Endothelial cell of umbilical vein (primary cell): Measurements from ENCODE around the gene PDHX. TPM values are rescaled to one million over a fixed set of nuclear protein-coding genes. Genes with fewer than 3 reads are reported as not detected.
A peak's percentile ranks its signal among the peaks of the same experiment; 100 is the strongest.

Experiments used
- BruUV-seq: library from RNA; stranded (reverse); fragments of 400-500 nt; replicated peaks from 2 replicates; lab custom pipeline; 2021; lab: Mats Ljungman, UMichigan
- CTCF ChIA-PET: fragments of 300-600, 350-600 bp; sonication (Branson Sonifier 250); formaldehyde crosslinking; loops from one replicate; lab custom pipeline; 2021; ENCODE audit warnings: antibody characterized with exemption, inconsistent platforms; lab: Charles Lee
- POLR2A ChIA-PET: fragments of 300-600, 350-600 bp; sonication (Branson Sonifier 250); formaldehyde crosslinking; loops from one replicate; lab custom pipeline; 2021; ENCODE audit warnings: antibody characterized with exemption, inconsistent platforms; lab: Charles Lee
- DNase-seq: peaks from one replicate; pipeline ENCODE4 v3.0.0-alpha.2; 2011; ENCODE audit warnings: low read depth, low spot score
- FAIRE-seq: peaks from 2 replicates; lab custom pipeline; 2011; peaks lifted over from hg19 to GRCh38; lab: Jason Lieb, UNC
- H2AFZ ChIP-seq: 2 replicates; pipeline ENCODE4 v1.6.0; 2012; ENCODE audit warnings: low read depth, low read length, control low read depth, inconsistent platforms
- H3K27ac ChIP-seq: 2 replicates; pipeline ENCODE4 v1.5.1; 2011; ENCODE audit warnings: low read depth, mild to moderate bottlenecking, control low read depth, low read length, moderate library complexity; ENCODE audit not compliant: insufficient read depth
- H3K27me3 ChIP-seq, 2 experiments: 2 replicates each; pipeline versions ENCODE4 v1.6.0 to v1.6.1; 2011; ENCODE audit warnings: low read length in 2 of 2, mixed read lengths in 1 of 2; ENCODE audit not compliant: control insufficient read depth in 2 of 2, insufficient read depth in 2 of 2
- H3K36me3 ChIP-seq, 2 experiments: 2 replicates in 1 of 2; 3 replicates in 1 of 2; pipeline ENCODE4 v1.5.1; 2011; ENCODE audit warnings: low read length in 2 of 2, mild to moderate bottlenecking in 1 of 2, moderate library complexity in 1 of 2; ENCODE audit not compliant: control insufficient read depth in 2 of 2, insufficient read depth in 2 of 2; ENCODE audit errors: extremely low read depth in 1 of 2
- H3K4me1 ChIP-seq: 3 replicates; pipeline ENCODE4 v1.5.1; 2011; ENCODE audit warnings: mild to moderate bottlenecking, low read length; ENCODE audit not compliant: control insufficient read depth, insufficient read depth; ENCODE audit errors: extremely low read depth
- H3K4me2 ChIP-seq: 2 replicates; pipeline ENCODE4 v1.6.1; 2011; ENCODE audit warnings: low read length, control low read depth, mixed read lengths; ENCODE audit not compliant: insufficient read depth
- H3K4me3 ChIP-seq, 3 experiments: fragments of 200-600 bp in 1 of 3; sonication (generic), shearing (Covaris generic) in 1 of 3; replicated peaks in 1 of 3; 2 replicates each; pipeline ENCODE4 v1.5.1; 2011 to 2016; ENCODE audit warnings: control low read depth in 3 of 3, low read length in 3 of 3, mild to moderate bottlenecking in 2 of 3, inconsistent platforms in 1 of 3, low read depth in 1 of 3, moderate library complexity in 1 of 3; ENCODE audit not compliant: insufficient read depth in 1 of 3
- H3K79me2 ChIP-seq: 2 replicates; pipeline ENCODE4 v1.6.0; 2012; ENCODE audit warnings: low read length, inconsistent platforms; ENCODE audit not compliant: control insufficient read depth, insufficient read depth
- H3K9ac ChIP-seq: replicated peaks from 2 replicates; pipeline ENCODE3; 2011; ENCODE audit warnings: low read length, control low read depth; ENCODE audit not compliant: insufficient read depth; ENCODE audit errors: extremely low read depth
- H3K9me1 ChIP-seq: replicated peaks from 3 replicates; pipeline ENCODE4 v1.6.0; 2011; ENCODE audit warnings: mild to moderate bottlenecking, low read length; ENCODE audit not compliant: control insufficient read depth, insufficient read depth; ENCODE audit errors: extremely low read depth
- H3K9me3 ChIP-seq: replicated peaks from 2 replicates; pipeline ENCODE4 v1.5.1; 2012; ENCODE audit warnings: low read length, inconsistent platforms; ENCODE audit not compliant: control insufficient read depth, insufficient read depth
- H4K20me1 ChIP-seq: replicated peaks from 2 replicates; pipeline ENCODE3; 2011; ENCODE audit warnings: mild to moderate bottlenecking, low read length; ENCODE audit not compliant: control insufficient read depth, insufficient read depth; ENCODE audit errors: extremely low read depth
- CTCF ChIP-seq, 2 donors: IDR thresholded peaks; 1 replicate in 1 of 2; 2 replicates in 1 of 2; pipeline ENCODE4 v1.5.1; 2011; ENCODE audit warnings: low read length in 2 of 2, mild to moderate bottlenecking in 2 of 2, moderate library complexity in 2 of 2, control low read depth in 1 of 2, inconsistent platforms in 1 of 2, low read depth in 1 of 2; ENCODE audit not compliant: insufficient read depth in 1 of 2; ENCODE audit errors: extremely low read depth in 1 of 2
- FOS ChIP-seq: IDR thresholded peaks from 2 replicates; pipeline ENCODE4 v1.6.1; 2011; ENCODE audit warnings: mild to moderate bottlenecking, low read length, moderate library complexity, borderline replicate concordance; ENCODE audit not compliant: insufficient read depth
- JUN ChIP-seq: IDR thresholded peaks from 2 replicates; pipeline ENCODE4 v1.6.1; 2011; ENCODE audit warnings: borderline replicate concordance, low read depth; ENCODE audit not compliant: insufficient read length, insufficient read depth
- MYC ChIP-seq: IDR thresholded peaks from one replicate; pipeline ENCODE4 v1.6.1; 2011; ENCODE audit warnings: mild to moderate bottlenecking, low read depth, low read length
- POLR2A ChIP-seq: IDR thresholded peaks from 2 replicates; pipeline ENCODE4 v1.6.1; 2012; ENCODE audit warnings: low read depth, mild to moderate bottlenecking, control low read depth, low read length
- POLR2AphosphoS5 ChIP-seq: IDR thresholded peaks from 2 replicates; pipeline ENCODE4 v1.6.1; 2012; ENCODE audit warnings: low read depth, mild to moderate bottlenecking, control low read depth, low read length, moderate library complexity; ENCODE audit not compliant: insufficient read depth
- dilution Hi-C: fragments of 300-500 bp; cut with MboI; formaldehyde crosslinking; loops from one replicate; pipeline ENCODE4 v1.15.0; 2019; ENCODE audit warnings: low sequenced_read_pairs; ENCODE audit not compliant: extremely low pct_ligation_motif_present
- intact Hi-C: fragments of 100-400 bp; cut with micrococcal nuclease; formaldehyde crosslinking; loops from one replicate; pipeline ENCODE4 v1.10.0; 2022
- polyA plus RNA-seq, 4 experiments: library from polyadenylated mRNA; depleted of rRNA in 3 of 4; stranded (reverse) in 3 of 4; unstranded in 1 of 4; fragments of >200 nt; gene quantifications; 2 replicates each; pipeline versions ENCODE4 v1.2.1 to v1.2.3, GENCODE V29; 2011 to 2012; ENCODE audit warnings: missing spikeins in 1 of 4
- total RNA-seq: library from RNA; stranded (reverse); gene quantifications from 2 replicates; pipeline ENCODE4 v1.2.3, GENCODE V29; 2021

Gene PDHX
- total and polyA plus RNA-seq, 2 donors (not counting 3 experiments of a cell fraction or from before 2014, with no cell fraction given) = 10.5 to 30.5 TPM

- Histone ChIP-seq H3K36me3 (no peaks in the 10 kb centered on the region), H3K27ac (no peak overlapping the region), H4K20me1 (no peaks in the 10 kb centered on the region), H3K9me3 (no peaks in the 10 kb centered on the region), H3K9ac (no peak overlapping the region), H3K79me2 (no peaks in the 10 kb centered on the region), H3K4me1 (peaks cover 5% of the 10 kb centered on the region), H3K9me1 (no peaks in the 10 kb centered on the region), H3K4me2 (no peak overlapping the region), H2AFZ (no peak overlapping the region), H3K4me3 (no peak overlapping the region), H3K27me3 (no peaks in the 10 kb centered on the region)
- FAIRE-seq (no peak), DNase-seq (peak; percentile 24)
- intact Hi-C loops (no loop called here), dilution Hi-C loops (no loop called here)
- no TSS peak for BruUV-seq
- TF ChIP-seq FOS = peak; percentile 66
- TF ChIP-seq JUN = peak; percentile 46
- TF ChIP-seq POLR2AphosphoS5 = no peak
- TF ChIP-seq POLR2A = no peak
- CTCF ChIA-PET = interaction anchor here (1.2 kb wide), 1 partner anchor 11 kb away, joined by 3 read pairs; no protein-coding TSS in a partner anchor
- POLR2A ChIA-PET = no interaction called here
These were observed 8.4 kb upstream of the PDHX start for GRCh38 chr11:34907934-34908593.

GRCh38 chr11:34909415-34909814, 7.0 kb upstream of the PDHX start:
- H3K27ac ChIP-seq = no peak overlapping the region
- no peak overlapping the region for H3K4me2 ChIP-seq
- H3K27me3 ChIP-seq = no peaks in the 10 kb centered on the region
- DNase-seq = no peak
- BruUV-seq = no TSS peak
- H3K36me3 ChIP-seq = no peaks in the 10 kb centered on the region
- ChIA-PET POLR2A (no interaction called here), CTCF (interaction anchor here (0.9 to 1.2 kb wide), 2 partner anchors 15 to 17 kb away, joined by 3 to 4 read pairs; no protein-coding TSS in a partner anchor)
- H2AFZ ChIP-seq = no peak overlapping the region
- dilution Hi-C loops (no loop called here), intact Hi-C loops (no loop called here)
- H3K9me3 ChIP-seq = no peaks in the 10 kb centered on the region
- no peak overlapping the region for H3K9ac ChIP-seq
- no peak for FAIRE-seq
- no peaks in the 10 kb centered on the region for H3K9me1 ChIP-seq
- TF ChIP-seq JUN = no peak
- TF ChIP-seq CTCF (IDR thresholded peaks at IDR 0.05; ENCODE audit: extremely low read depth in 1 of 2, insufficient read depth in 1 of 2, low read depth in 1 of 2, low read length in 2 of 2) = no peak
- no peak for TF ChIP-seq MYC
- no peak for TF ChIP-seq POLR2AphosphoS5
- no peak overlapping the region for H3K4me3 ChIP-seq
- peaks cover under 1% of the 10 kb centered on the region for H3K79me2 ChIP-seq
- no peaks in the 10 kb centered on the region for H4K20me1 ChIP-seq
- H3K4me1 ChIP-seq = peaks cover 5% of the 10 kb centered on the region
